ENCODE measurements around the gene BLACAT1.

DNA sequence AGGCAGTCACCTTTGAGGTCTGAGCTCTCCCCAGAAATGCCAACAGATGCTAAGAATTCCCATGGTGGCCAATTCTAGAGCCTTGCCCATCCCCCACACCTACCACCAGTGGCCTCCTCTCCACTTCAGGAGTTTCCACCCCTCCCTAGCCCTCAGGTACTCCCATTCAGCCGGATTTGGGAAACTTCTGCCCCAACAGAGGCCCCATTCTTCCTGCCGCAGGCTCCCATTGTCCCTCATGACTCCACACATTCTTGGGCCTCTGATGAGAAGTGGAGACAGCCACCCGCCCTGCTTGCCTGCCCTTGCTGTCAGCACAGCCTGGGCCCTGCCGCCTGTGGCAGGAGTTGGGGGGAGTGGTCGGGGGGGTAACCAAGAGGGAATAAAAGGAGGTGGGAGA lies 4.6 kb downstream of the BLACAT1 start:
- TF ChIP-seq POLR2A (IDR thresholded peaks at IDR 0.05): no peak
- TF ChIP-seq, protein P1, sequence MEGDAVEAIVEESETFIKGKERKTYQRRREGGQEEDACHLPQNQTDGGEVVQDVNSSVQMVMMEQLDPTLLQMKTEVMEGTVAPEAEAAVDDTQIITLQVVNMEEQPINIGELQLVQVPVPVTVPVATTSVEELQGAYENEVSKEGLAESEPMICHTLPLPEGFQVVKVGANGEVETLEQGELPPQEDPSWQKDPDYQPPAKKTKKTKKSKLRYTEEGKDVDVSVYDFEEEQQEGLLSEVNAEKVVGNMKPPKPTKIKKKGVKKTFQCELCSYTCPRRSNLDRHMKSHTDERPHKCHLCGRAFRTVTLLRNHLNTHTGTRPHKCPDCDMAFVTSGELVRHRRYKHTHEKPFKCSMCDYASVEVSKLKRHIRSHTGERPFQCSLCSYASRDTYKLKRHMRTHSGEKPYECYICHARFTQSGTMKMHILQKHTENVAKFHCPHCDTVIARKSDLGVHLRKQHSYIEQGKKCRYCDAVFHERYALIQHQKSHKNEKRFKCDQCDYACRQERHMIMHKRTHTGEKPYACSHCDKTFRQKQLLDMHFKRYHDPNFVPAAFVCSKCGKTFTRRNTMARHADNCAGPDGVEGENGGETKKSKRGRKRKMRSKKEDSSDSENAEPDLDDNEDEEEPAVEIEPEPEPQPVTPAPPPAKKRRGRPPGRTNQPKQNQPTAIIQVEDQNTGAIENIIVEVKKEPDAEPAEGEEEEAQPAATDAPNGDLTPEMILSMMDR (IDR thresholded peaks at IDR 0.05): no peak
